HEK293 (cell line): Measurements from ENCODE around the gene BIRC7.
A peak's percentile ranks its signal among the peaks of the same experiment; 100 is the strongest.

Source experiments
- CTCF ChIA-PET: fragments of 350-600 bp; formaldehyde crosslinking; extraction: SDS; loops from one replicate; lab custom pipeline; 2021; ENCODE audit warnings: antibody characterized with exemption; lab: Yijun Ruan, JAX
- POLR2A ChIA-PET: fragments of 300-600 bp; formaldehyde crosslinking; extraction: SDS; loops from one replicate; lab custom pipeline; 2020; ENCODE audit warnings: antibody characterized with exemption, inconsistent platforms; lab: Yijun Ruan, JAX
- H3K27ac ChIP-seq: fragments of 200-500 bp; sonication (Bioruptor generic); 2 replicates; pipeline ENCODE4 v1.5.1; 2014; ENCODE audit warnings: low read depth, low read length, control low read depth, inconsistent platforms; ENCODE audit errors: extremely low read depth
- H3K36me3 ChIP-seq, 2 experiments: fragments of 200-500 bp in 1 of 2; sonication (Bioruptor generic) in 1 of 2; 1 replicate in 1 of 2; 2 replicates in 1 of 2; pipeline ENCODE4 v1.5.1; 2014 to 2017; ENCODE audit warnings: inconsistent platforms in 2 of 2, low read length in 2 of 2; ENCODE audit not compliant: control insufficient read depth in 2 of 2, insufficient read depth in 1 of 2
- H3K4me1 ChIP-seq: fragments of 200-500 bp; sonication (Bioruptor generic); 2 replicates; pipeline ENCODE4 v1.5.1; 2014; ENCODE audit warnings: mild to moderate bottlenecking, low read length, inconsistent platforms; ENCODE audit not compliant: control insufficient read depth, insufficient read depth
- H3K4me3 ChIP-seq: 2 replicates; pipeline ENCODE4 v1.5.1; 2011; ENCODE audit warnings: low read depth, mild to moderate bottlenecking, control low read depth, low read length, moderate library complexity
- H3K9me3 ChIP-seq: fragments of 200-500 bp; sonication (Bioruptor generic); 2 replicates; pipeline ENCODE4 v1.5.1; 2014; ENCODE audit warnings: low read depth, low read length, inconsistent platforms; ENCODE audit not compliant: control insufficient read depth, insufficient read depth
- GLIS2 ChIP-seq: fragments of 450-650 bp; formaldehyde crosslinking; IDR thresholded peaks from 2 replicates; pipeline ENCODE4 v1.5.1; 2016; ENCODE audit warnings: missing biosample characterization, missing genetic modification characterization
- KLF17 ChIP-seq: fragments of 450-650 bp; formaldehyde crosslinking; IDR thresholded peaks from 2 replicates; pipeline ENCODE4 v1.5.1; 2016; ENCODE audit warnings: missing biosample characterization, missing genetic modification characterization
- SP2 ChIP-seq: fragments of 450-650 bp; formaldehyde crosslinking; IDR thresholded peaks from 2 replicates; pipeline ENCODE4 v1.5.1; 2016; ENCODE audit warnings: missing biosample characterization, missing genetic modification characterization
- ZBTB20 ChIP-seq: fragments of 450-650 bp; formaldehyde crosslinking; IDR thresholded peaks from 2 replicates; pipeline ENCODE4 v1.5.1; 2016; ENCODE audit warnings: missing biosample characterization, missing genetic modification characterization
- ZBTB8A ChIP-seq: fragments of 450-650 bp; formaldehyde crosslinking; IDR thresholded peaks from 2 replicates; pipeline ENCODE4 v1.5.1; 2016; ENCODE audit warnings: missing biosample characterization, missing genetic modification characterization
- ZFP41 ChIP-seq: fragments of 450-650 bp; formaldehyde crosslinking; IDR thresholded peaks from 2 replicates; pipeline ENCODE4 v1.5.1; 2016; ENCODE audit warnings: missing biosample characterization, missing genetic modification characterization, borderline replicate concordance
- ZNF10 ChIP-seq: fragments of 450-650 bp; formaldehyde crosslinking; IDR thresholded peaks from 2 replicates; pipeline ENCODE4 v1.5.1; 2017; ENCODE audit warnings: missing biosample characterization, missing genetic modification characterization
- ZNF132 ChIP-seq: fragments of 450-650 bp; formaldehyde crosslinking; IDR thresholded peaks from 2 replicates; pipeline ENCODE4 v1.5.1; 2017; ENCODE audit warnings: missing biosample characterization, missing genetic modification characterization, borderline replicate concordance
- ZNF16 ChIP-seq: fragments of 450-650 bp; formaldehyde crosslinking; IDR thresholded peaks from 2 replicates; pipeline ENCODE4 v1.5.1; 2016; ENCODE audit warnings: low read depth, missing biosample characterization, missing genetic modification characterization
- ZNF184 ChIP-seq: fragments of 450-650 bp; IDR thresholded peaks from 2 replicates; pipeline ENCODE4 v1.5.1; 2018; ENCODE audit warnings: missing biosample characterization, mild to moderate bottlenecking, missing genetic modification characterization
- ZNF221 ChIP-seq: fragments of 450-650 bp; formaldehyde crosslinking; IDR thresholded peaks from 2 replicates; pipeline ENCODE4 v1.5.1; 2017; ENCODE audit warnings: missing biosample characterization, missing genetic modification characterization, borderline replicate concordance
- ZNF292 ChIP-seq: fragments of 450-650 bp; formaldehyde crosslinking; IDR thresholded peaks from 2 replicates; pipeline ENCODE4 v1.5.1; 2016; ENCODE audit warnings: low read depth, missing biosample characterization, missing genetic modification characterization, borderline replicate concordance
- ZNF335 ChIP-seq: fragments of 450-650 bp; formaldehyde crosslinking; conservative IDR thresholded peaks from 2 replicates; pipeline ENCODE4 v1.5.1; 2016; ENCODE audit warnings: missing biosample characterization, missing genetic modification characterization
- ZNF366 ChIP-seq: fragments of 450-650 bp; formaldehyde crosslinking; conservative IDR thresholded peaks from 2 replicates; pipeline ENCODE4 v1.5.1; 2016; ENCODE audit warnings: missing biosample characterization, missing genetic modification characterization
- ZNF416 ChIP-seq: fragments of 450-650 bp; formaldehyde crosslinking; IDR thresholded peaks from 2 replicates; pipeline ENCODE4 v1.5.1; 2016; ENCODE audit warnings: missing biosample characterization, missing genetic modification characterization
- ZNF549 ChIP-seq: fragments of 450-650 bp; IDR thresholded peaks from 2 replicates; pipeline ENCODE4 v1.5.1; 2018; ENCODE audit warnings: missing biosample characterization, missing genetic modification characterization, mild to moderate bottlenecking, inconsistent platforms, moderate library complexity
- ZNF580 ChIP-seq: fragments of 450-650 bp; formaldehyde crosslinking; IDR thresholded peaks from 2 replicates; pipeline ENCODE4 v1.5.1; 2016; ENCODE audit warnings: missing biosample characterization, missing genetic modification characterization
- ZNF585B ChIP-seq: fragments of 450-650 bp; formaldehyde crosslinking; IDR thresholded peaks from 2 replicates; pipeline ENCODE4 v1.5.1; 2016; ENCODE audit warnings: missing biosample characterization, missing genetic modification characterization
- ZNF692 ChIP-seq: fragments of 450-650 bp; formaldehyde crosslinking; IDR thresholded peaks from 2 replicates; pipeline ENCODE4 v1.5.1; 2016; ENCODE audit warnings: missing biosample characterization, missing genetic modification characterization
- TF ChIP-seq, protein P1 (sequence below): fragments of 450-650 bp; formaldehyde crosslinking; IDR thresholded peaks from 2 replicates; pipeline ENCODE4 v1.5.1; 2017; ENCODE audit warnings: missing biosample characterization, missing genetic modification characterization
- TF ChIP-seq, protein P2 (sequence below): fragments of 450-650 bp; formaldehyde crosslinking; optimal IDR thresholded peaks from 2 replicates; pipeline ENCODE3; 2016; ENCODE audit warnings: missing biosample characterization, mild to moderate bottlenecking, missing genetic modification characterization
- TF ChIP-seq, protein P3 (sequence below): fragments of 450-650 bp; formaldehyde crosslinking; IDR thresholded peaks from 2 replicates; pipeline ENCODE4 v1.5.1; 2016; ENCODE audit warnings: missing biosample characterization, missing genetic modification characterization

BIRC7 gene

DNA sequence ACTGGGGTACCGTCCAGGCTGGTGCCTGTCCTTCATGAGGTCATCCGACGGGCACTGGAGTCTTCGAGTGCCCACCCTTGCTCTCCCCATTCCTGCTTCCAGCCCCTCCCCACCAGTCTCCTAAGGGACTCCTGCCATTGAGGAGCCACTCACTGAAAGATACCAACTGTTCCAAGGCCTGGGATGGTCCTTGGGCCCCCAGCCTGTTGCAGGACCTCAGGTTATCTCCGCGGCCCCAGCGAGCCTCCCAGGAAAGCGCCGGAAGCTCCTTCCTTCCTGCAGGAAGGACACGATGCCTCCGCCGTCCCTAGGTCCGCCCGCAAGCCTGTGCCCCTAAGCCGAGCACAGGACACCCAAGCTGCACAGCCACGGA is 17.3 kb downstream of the BIRC7 start (continued):
- TF ChIP-seq, protein P1, sequence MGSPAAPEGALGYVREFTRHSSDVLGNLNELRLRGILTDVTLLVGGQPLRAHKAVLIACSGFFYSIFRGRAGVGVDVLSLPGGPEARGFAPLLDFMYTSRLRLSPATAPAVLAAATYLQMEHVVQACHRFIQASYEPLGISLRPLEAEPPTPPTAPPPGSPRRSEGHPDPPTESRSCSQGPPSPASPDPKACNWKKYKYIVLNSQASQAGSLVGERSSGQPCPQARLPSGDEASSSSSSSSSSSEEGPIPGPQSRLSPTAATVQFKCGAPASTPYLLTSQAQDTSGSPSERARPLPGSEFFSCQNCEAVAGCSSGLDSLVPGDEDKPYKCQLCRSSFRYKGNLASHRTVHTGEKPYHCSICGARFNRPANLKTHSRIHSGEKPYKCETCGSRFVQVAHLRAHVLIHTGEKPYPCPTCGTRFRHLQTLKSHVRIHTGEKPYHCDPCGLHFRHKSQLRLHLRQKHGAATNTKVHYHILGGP (tag by site-specific recombination), result no peak
- TF ChIP-seq KLF17 (tag by site-specific recombination) (no peak), ZNF580 (tag by site-specific recombination) (no peak), ZNF692 (no peak), ZNF366 (tag by site-specific recombination) (no peak), ZNF335 (tag by site-specific recombination) (no peak)

DNA sequence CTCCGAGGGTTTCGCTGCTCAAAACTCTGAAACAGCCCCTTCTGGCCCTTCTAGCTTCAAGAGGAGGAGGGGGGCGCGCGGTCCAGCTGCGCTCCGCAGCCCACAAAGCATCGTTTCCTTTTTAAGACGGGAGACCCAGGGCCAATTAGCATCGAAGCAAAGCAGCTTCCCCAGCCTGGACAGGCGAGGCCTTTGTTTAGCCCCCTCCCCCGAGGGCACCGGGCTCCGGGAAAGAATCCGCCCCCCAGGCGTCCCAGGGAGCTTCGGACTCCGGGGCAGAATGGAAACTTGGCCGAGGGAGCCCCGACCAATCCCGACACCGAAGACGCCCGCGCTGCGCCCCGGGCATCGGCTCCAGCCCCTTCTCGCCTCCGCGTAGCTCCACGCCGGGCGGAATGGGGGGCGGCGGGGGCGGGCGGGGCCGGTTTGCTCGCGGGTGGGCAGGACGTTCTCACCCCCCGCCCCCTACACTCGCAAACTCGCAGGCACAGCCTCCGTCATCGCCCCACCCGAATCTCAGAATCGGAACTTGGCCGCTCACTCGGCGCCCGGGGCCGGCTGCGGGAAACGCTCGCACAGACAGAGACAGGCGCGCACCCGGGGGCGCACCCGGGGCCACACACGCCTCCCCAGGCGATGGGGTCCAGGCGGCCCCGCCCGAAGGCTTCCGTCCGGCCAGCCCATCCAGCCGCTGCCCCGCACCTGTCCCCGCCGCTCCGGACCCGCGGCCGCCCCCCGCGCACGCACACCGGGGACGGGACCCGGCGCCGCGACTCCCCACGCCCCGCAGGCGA is 17.9 kb downstream of the BIRC7 start:
- no peak for TF ChIP-seq ZNF416 (tag by site-specific recombination)
- TF ChIP-seq ZNF221, result no peak
- peak; percentile 43; the same call in 1 of the 2 replicates for TF ChIP-seq ZBTB20 (tag by site-specific recombination)
- 0 out of 2 replicates have a peak, but pooled peaks have one; percentile 25 for TF ChIP-seq ZNF335 (tag by site-specific recombination)
- no peak for TF ChIP-seq ZNF132 (tag by site-specific recombination)
- peak; percentile 39; the same call in 1 of the 2 replicates for TF ChIP-seq GLIS2 (tag by site-specific recombination)
- TF ChIP-seq, protein P2, sequence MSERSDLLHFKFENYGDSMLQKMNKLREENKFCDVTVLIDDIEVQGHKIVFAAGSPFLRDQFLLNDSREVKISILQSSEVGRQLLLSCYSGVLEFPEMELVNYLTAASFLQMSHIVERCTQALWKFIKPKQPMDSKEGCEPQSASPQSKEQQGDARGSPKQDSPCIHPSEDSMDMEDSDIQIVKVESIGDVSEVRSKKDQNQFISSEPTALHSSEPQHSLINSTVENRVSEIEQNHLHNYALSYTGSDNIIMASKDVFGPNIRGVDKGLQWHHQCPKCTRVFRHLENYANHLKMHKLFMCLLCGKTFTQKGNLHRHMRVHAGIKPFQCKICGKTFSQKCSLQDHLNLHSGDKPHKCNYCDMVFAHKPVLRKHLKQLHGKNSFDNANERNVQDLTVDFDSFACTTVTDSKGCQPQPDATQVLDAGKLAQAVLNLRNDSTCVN (tag by site-specific recombination), result peak; percentile 48
- peak; percentile 22; the same call in 1 of the 2 replicates for TF ChIP-seq SP2 (tag by site-specific recombination)
- TF ChIP-seq ZNF549 (tag by site-specific recombination), result no peak
- no peak for TF ChIP-seq ZFP41 (tag by site-specific recombination)
- TF ChIP-seq ZBTB8A (tag by site-specific recombination), result peak; percentile 44; the same call in 1 of the 2 replicates
- ChIA-PET POLR2A (interaction anchor here (1.1 kb wide), 1 partner anchor 30 kb away, joined by 6 read pairs; no protein-coding TSS in a partner anchor), CTCF (interaction anchor here (0.7 to 4.1 kb wide), 5 partner anchors 12 to 223 kb away, joined by 3 to 53 read pairs (median 4); partner anchors contain the start of gene BIRC7)

DNA sequence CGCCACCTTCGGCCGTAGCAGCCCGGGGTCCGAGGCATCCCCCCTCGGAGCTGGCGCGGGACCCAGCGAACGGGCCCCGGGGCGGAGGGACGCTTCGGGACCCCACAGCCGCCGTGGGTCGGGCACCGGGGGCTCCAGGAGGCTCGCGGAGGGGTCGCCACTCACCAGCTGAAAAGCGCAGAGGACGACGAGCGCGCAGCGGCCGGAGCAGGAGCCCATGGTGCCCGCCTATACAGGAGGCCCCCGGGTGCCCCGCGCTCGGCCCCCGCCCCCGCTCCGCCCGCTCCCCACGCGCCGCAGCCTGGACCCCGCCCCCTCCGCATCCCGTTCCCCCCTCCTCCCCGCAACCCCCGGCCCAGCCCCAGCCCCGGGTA is 18.5 kb downstream of the BIRC7 start, which contains the start of gene NKAIN4:
TSS of gene NKAIN4 (minus strand) at position 232 of the 374 bp plus-strand sequence. CDS start at position 219, 13 bp downstream.
- no peaks in the 10 kb centered on the region for H3K4me1 ChIP-seq
- ChIA-PET CTCF (interaction anchor here (1.9 to 4.1 kb wide), 2 partner anchors 19 to 30 kb away, joined by 4 to 53 read pairs; partner anchors contain the start of gene BIRC7), POLR2A (interaction anchor here (1.2 kb wide), 1 partner anchor 18 kb away, joined by 3 read pairs; the partner anchor contains the start of gene ARFGAP1)
- H3K4me3 ChIP-seq, result peak within 1 kb of the TSS; percentile 10
- H3K27ac ChIP-seq, result no peak within 1 kb of the TSS
- H3K9me3 ChIP-seq, result no peaks in the 10 kb centered on the region
- TF ChIP-seq ZNF585B, result no peak
- TF ChIP-seq, protein P3, sequence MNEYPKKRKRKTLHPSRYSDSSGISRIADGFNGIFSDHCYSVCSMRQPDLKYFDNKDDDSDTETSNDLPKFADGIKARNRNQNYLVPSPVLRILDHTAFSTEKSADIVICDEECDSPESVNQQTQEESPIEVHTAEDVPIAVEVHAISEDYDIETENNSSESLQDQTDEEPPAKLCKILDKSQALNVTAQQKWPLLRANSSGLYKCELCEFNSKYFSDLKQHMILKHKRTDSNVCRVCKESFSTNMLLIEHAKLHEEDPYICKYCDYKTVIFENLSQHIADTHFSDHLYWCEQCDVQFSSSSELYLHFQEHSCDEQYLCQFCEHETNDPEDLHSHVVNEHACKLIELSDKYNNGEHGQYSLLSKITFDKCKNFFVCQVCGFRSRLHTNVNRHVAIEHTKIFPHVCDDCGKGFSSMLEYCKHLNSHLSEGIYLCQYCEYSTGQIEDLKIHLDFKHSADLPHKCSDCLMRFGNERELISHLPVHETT (tag by site-specific recombination), result no peak
- no peak for TF ChIP-seq ZNF184 (tag by site-specific recombination)
- TF ChIP-seq ZNF10 (tag by site-specific recombination), result no peak
- no peak for TF ChIP-seq ZNF16
- no peak for TF ChIP-seq ZNF292
- H3K36me3 ChIP-seq, result no peaks in the 10 kb centered on the region

More for the DNA sequence above, 17.9 kb downstream of the BIRC7 start:
- H3K36me3 ChIP-seq, result no peaks in the 10 kb centered on the region
- no peaks in the 10 kb centered on the region for H3K4me1 ChIP-seq
- H3K9me3 ChIP-seq, result no peaks in the 10 kb centered on the region
- H3K4me3 ChIP-seq, result peak overlapping the region; percentile 10
- H3K27ac ChIP-seq, result no peak overlapping the region
